ENCODE measurements around the gene PPM1H.
"Not testable (repeated sequence)": the region's sequence is repeated elsewhere in the genome, so short reads cannot be mapped to it uniquely, and the experiment has no call there.

Gene PPM1H

DNA sequence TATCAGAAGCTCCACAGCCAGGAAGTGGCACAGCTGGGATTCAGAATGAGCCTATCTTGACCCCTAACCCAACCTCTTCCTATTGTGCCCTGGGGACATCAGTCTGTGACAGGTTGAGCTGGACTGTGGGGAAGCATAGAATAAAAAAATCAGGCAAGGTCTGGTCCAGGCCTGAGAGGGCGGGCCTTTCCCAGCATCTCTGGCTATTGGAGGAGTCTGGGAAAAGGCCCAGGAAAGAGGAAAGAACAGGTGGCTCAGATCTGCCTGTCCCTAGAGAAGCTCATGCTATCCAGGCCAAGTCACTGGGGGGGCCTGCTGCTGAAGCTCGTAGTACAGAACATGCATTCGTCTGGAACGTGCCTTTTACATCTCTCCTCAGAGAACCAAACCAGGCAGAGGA, 100.5 kb downstream of the PPM1H start:
- no peak for DNase-seq (ENCODE audit: low read depth)

DNA sequence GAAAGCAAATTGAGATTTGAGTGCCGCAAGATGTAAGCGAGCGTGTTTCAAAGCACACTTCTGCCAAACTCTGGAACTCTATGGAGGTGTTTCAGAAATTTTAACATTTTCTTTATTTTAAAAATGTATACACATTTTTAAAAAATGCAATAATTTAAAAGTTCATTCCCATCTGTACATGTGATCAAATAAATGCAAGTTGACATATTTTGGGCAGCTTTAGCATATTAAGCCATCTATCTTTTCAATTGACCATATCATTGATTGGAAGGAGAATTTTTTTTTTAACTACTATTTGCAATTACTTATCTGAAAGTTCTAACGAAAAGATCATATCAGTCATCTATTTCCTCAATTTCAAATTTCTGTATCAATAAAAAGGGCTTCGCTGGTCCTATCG, 101.3 kb downstream of the PPM1H start:
- no peak for DNase-seq (ENCODE audit: low read depth)

DNA sequence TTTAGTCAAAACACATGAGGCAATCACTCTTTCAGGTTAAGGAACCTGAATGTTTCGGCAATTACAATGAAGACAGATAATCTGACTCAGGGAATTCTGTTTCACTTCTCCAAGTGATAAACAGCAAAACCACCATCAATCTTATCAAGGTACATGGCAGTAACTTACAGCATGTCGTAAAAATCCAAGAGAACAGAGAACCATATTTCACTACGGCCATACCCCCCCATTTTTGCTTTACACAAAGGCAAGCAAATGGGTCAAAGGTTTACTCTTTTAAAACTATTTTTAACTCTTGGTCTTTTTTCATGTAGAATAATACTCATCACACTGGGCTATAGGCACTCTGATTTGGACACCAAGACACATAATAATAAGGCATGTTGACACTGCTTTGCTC, 102.4 kb downstream of the PPM1H start:
- DNase-seq (ENCODE audit: low read depth): no peak

DNA sequence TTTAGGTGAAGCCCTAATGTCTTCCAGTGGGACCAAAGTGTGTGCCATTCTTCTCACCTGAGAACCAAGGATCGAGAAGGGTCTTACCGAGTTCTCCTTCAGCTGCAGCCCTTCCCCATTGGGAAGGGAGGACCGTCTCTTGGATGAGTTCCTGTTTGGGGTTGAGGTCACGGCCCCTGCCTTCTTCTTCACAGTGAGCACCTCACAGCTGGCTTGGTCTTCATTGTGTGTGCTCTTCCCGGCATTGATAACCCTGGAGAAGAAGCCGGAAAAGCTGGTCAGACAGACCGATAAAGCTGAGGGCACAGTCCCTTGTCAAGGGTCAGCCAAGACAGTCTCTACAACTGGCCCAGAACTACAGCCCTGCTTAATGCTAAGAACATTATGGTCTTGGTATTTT, 102.9 kb downstream of the PPM1H start:
- no peak for DNase-seq (ENCODE audit: low read depth)

DNA sequence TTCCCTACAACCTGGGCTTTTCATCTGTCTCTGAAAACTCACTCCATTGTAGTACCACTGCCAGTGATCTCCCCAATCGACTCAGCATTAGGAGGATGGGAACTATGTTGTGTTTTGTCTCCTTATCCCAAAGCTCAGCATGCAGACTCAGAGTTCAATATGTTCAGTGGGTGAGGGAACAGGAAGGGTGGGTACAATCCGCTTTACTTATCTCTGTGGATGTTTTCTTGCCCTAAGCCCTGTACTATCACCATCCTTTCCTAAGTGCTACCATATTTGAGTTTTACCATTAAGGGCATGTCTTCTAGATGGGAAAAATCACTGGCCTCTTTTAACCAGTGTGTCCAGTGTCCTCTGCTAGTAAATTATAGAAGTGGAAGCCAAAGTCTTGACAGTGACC, 107.1 kb downstream of the PPM1H start:
- DNase-seq (ENCODE audit: low read depth): no peak

DNA sequence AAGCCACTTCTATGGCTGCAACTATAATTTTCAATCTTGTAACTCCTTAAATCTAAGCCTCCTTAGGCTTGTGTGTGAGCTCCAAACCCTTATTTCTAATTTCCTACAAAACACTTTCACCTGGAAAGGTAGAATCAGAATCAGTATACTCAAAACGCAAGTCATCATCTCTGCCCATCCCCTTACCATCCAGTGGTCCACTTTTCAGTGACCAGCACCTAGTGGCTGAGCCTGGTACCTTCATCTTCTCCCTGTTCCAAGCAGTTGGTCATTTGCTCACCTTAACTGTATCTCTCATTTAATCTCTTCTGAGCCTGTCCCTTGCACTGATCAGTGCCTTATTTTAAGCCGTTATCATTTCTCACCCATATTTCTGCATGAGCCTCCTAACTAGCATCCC, 107.9 kb downstream of the PPM1H start:
- DNase-seq (ENCODE audit: low read depth): no peak

DNA sequence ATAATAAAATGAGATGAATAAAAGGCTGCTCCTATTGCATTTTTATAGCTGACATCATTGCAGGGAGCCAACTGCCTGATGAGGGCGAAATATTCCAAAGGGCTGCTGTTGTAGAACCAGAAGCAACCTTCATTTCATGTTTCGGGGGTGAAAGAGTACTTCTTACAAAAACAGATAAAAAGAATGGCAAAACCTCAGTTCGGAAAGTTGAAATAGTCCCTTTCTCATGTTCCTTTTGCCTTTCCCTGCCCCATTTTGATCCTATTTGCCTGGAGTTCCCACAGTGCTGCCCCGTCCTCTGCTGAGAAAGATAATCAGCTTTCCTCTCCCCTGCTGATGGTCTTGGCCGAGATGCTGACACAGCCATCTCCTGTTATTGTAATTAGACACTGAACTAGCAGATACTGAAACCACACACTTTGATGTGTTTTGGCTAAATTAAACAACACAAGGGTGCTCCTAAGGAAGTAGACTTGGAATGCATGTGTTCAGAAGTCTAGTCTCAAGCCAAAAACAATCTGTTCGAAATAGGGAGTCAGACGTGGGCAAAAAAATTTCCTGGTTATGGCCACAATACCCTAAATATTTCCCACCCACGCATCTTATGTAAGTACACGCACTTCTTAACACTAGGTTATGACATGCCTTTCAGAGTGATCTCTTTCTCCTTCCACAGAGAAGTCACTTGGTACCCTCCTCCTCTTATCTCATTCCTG, 117.2 kb downstream of the PPM1H start:
- no peak for DNase-seq (ENCODE audit: low read depth)

DNA sequence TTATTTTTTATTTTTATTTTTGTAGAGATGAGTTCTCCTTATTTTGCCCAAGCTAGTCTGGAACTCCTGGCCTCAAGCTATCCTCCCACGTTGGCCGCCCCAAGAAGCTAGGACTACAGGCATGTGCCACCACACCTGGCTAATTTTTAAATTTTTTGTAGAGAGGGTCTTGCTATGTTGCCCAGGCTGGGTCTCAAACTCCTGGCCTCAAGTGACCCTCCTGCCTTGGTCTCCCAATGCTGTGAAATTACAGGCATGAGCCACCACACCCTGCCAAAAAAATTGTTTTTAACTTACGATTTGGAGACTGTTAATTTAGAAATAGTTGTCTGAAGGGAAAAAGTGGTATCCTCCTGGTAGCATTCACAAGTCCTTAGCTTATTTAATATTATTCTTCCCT, 120.7 kb downstream of the PPM1H start:
- DNase-seq (ENCODE audit: low read depth): no peak

DNA sequence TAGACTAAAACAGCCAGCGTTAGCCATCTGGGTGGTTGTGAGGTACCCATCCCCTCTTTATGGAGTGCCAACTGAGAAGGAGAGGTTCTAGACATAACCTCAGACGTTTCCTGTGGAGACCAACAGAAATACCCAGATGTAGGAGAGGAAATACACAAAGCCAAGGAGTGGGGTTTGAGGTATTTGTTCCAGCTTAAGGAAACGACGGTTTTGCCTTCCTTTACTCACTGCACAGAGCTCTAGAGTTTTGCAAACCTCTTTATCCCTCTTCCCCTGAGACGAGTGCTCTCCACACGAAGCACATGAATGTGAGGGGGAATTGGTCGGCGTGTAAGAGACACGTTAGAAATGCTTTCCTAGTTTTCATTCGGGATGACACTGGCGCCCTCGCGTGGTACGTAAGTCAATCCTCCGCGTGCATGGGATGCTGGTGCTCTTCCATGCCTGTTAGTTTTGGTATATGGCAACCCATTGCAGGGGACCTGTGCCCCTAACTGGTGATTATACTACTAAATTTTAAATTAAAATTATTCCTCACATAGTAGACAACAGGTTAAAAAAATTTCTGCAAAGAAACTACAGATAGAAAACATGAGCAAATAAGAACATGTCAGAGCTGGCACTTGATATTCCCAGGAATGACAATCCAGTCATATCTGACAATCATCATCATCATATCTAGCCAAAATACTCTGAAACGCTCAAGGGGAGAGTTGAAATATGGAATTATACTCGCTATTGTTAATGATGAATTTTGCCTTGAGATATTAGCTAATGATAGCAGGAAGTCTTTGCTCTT, 121.7 kb downstream of the PPM1H start:
- DNase-seq (ENCODE audit: low read depth): peak; percentile 3

DNA sequence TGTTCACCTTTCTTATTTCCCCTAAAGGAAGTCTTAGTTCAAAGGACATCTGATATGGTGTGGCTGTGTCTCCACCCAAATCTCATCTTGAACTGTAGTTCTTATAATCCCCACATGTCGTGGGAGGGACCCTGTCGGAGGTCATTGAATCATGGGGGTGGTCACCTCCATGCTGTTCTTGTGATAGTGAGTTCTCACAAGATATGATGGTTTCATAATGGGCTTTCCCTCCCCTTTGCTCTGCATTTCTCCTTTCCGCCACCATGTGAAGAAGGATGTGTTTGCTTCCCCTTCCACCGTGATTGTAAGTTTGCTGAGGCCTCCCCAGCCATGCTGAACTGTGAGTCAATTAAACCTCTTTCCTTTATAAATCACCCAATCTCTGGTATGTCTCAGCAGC, 123.5 kb downstream of the PPM1H start:
- DNase-seq (ENCODE audit: low read depth): not testable (repeated sequence)

DNA sequence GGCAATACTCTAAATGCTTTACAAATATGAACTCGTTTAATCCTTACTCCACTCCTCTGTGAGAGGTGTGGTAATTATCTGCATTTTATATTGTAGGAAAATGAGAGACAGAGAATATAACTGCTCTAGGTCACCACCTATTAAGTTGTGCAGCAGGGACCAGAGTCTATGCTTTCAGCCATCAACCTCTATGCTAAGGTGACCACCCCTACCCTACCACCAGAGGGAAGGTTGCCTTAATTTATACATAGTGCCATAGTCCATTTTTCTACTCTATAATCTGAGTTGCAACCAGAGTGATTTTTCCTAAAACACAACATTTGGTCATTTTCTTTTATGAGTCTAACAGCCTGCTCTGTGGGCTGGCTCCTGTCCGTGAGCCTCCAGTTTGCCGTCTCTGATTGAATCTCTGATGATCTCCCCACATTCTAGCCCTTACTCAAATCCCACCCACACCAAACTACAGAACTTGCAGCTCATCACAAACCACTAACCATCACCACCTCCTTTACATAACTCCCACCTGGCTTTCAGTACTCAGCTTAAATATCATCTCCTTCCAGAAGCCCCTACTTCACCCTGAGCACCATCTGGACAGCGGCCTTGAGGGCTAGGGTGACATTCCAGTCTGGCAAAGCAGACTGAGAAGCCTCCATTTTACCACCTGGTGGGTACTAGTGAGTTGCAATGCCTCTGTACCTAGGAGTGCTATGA, 126.6 kb downstream of the PPM1H start:
- no peak for DNase-seq (ENCODE audit: low read depth)

DNA sequence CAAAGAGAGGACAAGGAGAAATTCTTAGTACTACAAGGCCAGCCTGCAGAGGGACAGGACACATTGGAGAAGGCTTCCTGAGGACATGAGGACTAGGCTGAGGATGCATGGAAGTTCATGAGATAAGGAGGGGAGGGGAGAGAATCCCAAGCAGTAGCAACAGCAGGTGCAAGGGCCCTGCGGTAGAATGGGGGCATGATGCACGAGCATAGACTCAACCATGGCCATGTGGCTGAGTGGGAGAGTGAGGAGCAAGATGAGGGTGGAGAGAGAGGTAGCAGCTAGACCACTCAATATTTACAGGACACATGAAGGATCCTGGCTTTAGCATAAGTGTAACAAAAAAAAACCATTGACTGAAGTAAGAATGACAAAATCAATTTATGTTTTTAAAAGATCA, 128.1 kb downstream of the PPM1H start:
- no peak for DNase-seq (ENCODE audit: low read depth)

DNA sequence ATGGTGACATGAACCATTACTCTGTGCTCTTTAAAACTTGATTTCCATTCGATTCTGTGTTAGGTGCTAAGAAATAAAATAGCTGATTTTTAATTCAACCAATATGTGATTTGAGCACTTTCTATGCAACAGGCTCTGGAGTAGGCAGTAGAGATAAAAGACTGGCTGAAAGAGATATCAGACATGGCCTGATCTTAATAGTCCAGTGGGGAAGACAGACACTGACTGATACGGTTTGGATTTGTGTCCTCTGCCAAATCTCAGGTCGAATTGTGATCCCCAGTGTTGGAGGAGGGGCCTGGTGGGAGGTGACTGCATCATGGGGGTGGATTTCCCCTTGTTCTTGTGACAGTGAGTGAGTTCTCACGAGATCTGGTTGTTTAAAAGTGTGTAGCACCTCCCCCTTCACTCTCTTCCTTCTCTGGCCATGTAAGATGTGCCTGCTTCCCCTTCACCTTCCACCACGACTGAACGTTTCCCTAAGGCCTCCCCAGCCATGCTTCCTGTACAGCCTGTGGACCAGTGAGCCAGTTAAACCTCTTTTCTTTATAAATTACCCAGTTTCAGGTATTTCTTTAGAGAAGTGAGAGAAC, 128.6 kb downstream of the PPM1H start:
- no peak for DNase-seq (ENCODE audit: low read depth)

DNA sequence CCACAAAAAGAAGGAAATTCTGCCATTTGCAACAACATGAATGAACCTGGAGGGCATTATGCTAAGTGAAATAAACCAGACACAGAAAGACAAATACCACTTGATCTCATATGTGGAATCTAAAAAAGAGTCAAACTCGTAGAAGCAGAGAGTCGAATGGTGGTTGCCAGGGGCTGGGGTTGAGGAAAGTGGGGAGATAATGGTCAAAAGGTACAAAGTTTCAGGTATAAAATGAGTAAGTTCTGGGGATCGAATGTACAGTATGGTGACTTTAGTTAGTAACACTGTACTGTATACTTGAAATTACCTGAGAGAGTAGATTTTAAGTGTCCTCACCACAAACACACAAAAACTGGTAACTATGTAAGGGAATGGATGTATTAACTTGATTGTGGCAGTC, 129.4 kb downstream of the PPM1H start:
- DNase-seq (ENCODE audit: low read depth): no peak

DNA sequence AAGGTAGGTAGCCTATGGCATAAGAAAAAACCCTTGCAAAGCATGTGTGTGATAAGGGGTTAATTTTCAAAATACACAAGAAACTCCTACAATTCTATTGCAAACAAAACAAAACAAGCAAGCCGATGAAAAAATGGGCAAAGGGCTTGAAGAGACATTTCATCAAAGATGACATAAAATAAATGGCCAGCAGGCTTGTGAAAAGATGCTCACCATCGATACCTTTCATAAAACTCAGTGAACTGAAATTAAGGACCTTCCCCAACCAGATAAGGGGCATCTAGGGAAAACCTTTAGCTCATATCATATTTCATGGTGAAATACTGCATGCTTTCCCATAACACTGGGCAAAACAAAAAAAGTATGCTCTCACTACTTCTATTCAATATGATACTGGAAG, 131.2 kb downstream of the PPM1H start:
- DNase-seq (ENCODE audit: low read depth): no peak

DNA sequence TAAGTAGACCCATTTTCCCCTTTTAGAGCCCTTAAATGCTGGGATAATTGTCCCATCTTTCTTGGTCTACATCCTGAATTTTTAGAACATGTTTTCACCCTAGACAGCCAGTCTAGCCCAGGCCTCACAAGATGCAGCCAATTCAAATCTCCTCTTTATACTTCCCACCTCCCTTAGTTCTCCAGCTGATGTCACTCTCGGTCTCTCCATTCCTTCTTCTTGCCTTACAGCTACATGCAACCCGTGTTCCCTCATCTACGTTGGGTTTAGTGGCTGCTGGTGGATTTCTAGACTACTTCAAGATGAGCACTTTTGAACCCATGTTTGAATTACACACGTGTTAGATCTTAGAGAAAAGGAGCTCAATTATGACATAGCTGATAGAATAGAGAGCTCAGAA, 132.0 kb downstream of the PPM1H start:
- DNase-seq (ENCODE audit: low read depth): no peak

DNA sequence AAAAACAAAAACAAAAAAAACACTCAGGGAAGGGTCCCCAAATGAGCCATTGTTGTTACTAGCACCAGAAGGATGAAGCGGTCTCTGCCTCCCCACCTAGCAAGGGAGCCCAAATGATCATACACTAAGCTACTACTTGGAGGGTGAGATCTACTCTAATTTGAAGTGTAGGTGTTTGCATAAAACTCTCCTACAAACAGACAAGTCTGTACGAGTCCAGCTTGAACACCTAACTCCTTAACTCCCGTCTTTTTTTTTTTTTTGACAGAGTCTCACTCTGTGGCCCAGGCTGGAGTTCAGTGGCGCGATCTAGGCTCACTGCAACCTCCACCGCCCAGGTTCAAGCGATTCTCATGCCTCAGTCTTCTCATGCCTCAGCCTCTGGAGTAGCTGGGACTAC, 132.6 kb downstream of the PPM1H start:
- no peak for DNase-seq (ENCODE audit: low read depth)

DNA sequence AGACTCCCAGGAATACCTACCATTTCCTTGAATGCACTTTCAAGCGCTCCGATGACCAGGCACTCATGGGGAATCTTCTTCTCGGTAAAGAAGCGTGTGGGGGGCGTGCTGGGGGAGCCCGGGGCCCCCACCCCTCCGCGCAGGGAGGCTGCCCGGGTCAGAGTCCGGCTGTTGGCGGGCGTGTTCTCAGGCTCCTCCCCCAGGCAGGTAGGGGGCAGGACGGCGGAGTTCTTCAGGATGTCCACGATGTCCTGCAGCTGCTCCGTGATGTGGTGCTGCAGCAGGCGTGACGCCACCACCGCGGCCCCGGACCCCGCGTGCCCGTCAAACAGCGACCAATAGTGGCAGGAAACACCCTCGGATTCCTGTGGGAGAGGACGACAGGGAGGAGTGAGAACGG, 133.2 kb downstream of the PPM1H start:
- DNase-seq (ENCODE audit: low read depth): no peak

DNA sequence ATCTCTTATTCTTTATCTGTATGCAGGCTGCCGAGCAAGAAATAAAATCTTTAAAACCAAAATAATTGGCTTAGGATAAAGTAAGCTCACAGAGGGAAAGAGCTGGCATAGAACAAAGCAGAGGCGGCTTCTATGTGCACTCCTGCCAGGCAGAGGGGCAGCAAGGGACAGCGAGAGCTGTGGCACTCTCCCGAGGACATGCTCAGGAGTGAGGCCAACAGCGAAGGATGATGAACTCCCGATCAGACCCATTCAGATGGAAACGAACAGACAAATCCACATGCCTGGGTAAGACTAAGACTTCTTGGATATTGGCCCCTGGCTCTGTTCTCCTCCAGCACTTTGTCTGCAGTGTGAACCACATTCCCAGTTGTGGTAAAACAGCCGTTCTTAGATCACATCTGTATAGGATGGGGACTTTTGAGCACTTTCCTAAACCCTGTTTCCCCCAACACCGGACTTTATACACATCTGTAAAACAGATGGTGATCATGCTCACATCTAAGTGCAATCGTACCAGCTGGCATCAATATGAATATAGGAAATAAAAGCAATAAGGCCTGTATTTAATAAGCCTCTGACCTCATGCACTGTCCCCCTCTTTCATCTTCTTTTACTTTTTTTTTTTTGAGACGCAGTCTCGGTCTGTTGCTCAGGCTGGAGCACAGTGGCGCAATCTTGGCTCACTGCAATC, 134.1 kb downstream of the PPM1H start:
- no peak for DNase-seq (ENCODE audit: low read depth)

DNA sequence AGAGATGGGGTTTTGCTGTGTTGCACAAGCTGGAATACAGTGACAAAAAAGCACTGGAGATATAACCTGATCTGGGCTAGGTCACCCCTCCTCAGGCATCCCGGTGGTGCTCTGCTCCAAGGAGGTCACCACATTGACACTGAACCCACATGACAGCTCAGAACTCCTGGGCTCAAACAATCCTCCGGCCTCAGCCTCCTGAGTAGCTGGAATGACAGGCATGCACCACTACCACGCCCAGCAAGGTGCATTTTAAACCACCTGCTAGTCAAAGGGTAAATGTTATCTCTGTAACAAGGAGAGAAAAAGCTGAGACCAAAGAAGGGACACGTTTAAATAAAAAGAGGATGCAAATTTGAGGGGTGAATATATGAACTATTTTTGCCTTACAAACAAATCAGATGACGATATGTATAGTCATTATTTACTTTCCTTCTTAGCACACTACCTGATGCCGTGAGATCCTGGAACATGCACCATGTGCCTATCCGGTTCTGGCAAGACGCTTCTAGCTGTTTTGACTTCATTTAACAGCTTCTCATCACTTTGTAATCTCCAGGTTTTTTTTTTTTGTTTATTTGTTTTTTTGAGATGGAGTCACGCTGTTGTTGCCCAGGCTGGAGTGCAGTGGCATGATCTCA, 135.1 kb downstream of the PPM1H start:
- DNase-seq (ENCODE audit: low read depth): no peak

DNA sequence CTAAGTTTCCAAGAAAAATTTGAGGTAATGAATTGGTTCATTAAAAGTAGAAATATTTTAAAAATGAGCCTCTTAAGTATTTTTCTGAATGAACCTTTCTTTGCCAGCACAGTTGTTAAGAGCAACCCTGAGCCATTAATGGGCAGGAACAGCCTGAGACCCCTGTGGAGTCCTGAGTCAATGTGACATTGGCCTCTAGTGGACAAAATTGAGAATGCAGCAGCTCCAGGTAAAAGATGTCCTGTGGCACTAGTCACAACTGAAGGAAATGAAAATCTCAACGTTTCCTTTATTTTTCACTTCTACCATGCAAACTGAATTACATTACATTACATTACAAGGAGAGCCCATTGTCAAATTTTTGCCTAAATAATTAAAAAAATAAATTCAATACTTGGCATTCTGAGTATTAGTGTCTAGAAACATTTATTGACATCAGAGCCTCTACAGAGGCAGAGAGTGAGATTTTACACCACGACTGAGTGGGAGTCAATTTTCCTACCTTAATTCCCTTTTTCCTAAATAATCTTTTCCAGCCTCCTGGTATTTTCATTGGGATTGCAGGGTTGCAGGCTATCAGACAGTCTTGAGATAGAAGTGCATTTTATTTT, 135.7 kb downstream of the PPM1H start:
- peak; percentile 5 for DNase-seq (ENCODE audit: low read depth)
